Tibial nerve (tissue), 4 donors: Measurements from ENCODE around the gene SLC9A3. TPM values are rescaled to one million over a fixed set of nuclear protein-coding genes. Genes with fewer than 3 reads are reported as not detected.

Source experiments
- DNase-seq, 2 donors: peaks; one replicate each; pipeline ENCODE4 v3.0.0-alpha.2; 2019; ENCODE audit warnings: low spot score in 2 of 2
- H3K27ac ChIP-seq, 4 donors: fragments of 200-600 bp; sonication (generic) in 3 of 4; one replicate each; pipeline ENCODE4 v1.5.1; 2017 to 2019; ENCODE audit warnings: mild to moderate bottlenecking in 1 of 4
- H3K27me3 ChIP-seq, 2 donors: fragments of 200-600 bp; sonication (generic) in 1 of 2; one replicate each; pipeline versions ENCODE4 v1.5.1 to v1.6.0; 2017 to 2019
- H3K36me3 ChIP-seq, 3 donors: fragments of 200-600 bp; sonication (generic); one replicate each; pipeline ENCODE4 v1.5.1; 2018 to 2019
- H3K4me1 ChIP-seq, 4 donors: fragments of 200-600 bp; sonication (generic) in 3 of 4; one replicate each; pipeline ENCODE4 v1.5.1; 2017 to 2019
- H3K4me3 ChIP-seq, 4 donors: fragments of 200-600 bp; sonication (generic) in 3 of 4; one replicate each; pipeline ENCODE4 v1.5.1; 2017 to 2019; ENCODE audit warnings: mild to moderate bottlenecking in 1 of 4, moderate library complexity in 1 of 4
- H3K9me3 ChIP-seq, 4 donors: fragments of 200-600 bp; sonication (generic) in 3 of 4; one replicate each; pipeline ENCODE4 v1.5.1; 2017 to 2019
- EP300 ChIP-seq, 2 donors: sonication (generic); formaldehyde crosslinking; IDR thresholded peaks; one replicate each; pipeline ENCODE4 v1.6.1; 2017; ENCODE audit warnings: antibody characterized with exemption in 2 of 2, mild to moderate bottlenecking in 1 of 2
- POLR2A ChIP-seq, 2 donors: fragments of 450-650 bp; IDR thresholded peaks; one replicate each; pipeline ENCODE4 v1.6.1; 2017; ENCODE audit warnings: antibody characterized with exemption in 2 of 2, mild to moderate bottlenecking in 2 of 2, moderate library complexity in 2 of 2
- WGBS, 2 donors: methylation state at CpG; one replicate each; pipeline ENCODE4 v1.1.5; 2018; 5-methylcytosine and 5-hydroxymethylcytosine counted together
- total RNA-seq, 4 donors: library from RNA; depleted of rRNA; stranded (reverse); fragments of >200 nt; gene quantifications; one replicate each; pipeline ENCODE4 v1.1.0, GENCODE V29; 2016
- TF ChIP-seq, protein P1 (sequence below), 5 experiments: fragments of 200-600 bp in 3 of 5; fragments of 450-650 bp in 2 of 5; sonication (generic) in 3 of 5; IDR thresholded peaks; one replicate each; pipeline ENCODE4 v1.5.1; 2016 to 2019; ENCODE audit warnings: antibody characterized with exemption in 5 of 5, mild to moderate bottlenecking in 3 of 5, moderate library complexity in 2 of 5

The SLC9A3 gene
- total RNA-seq, 4 donors from 2014 or later: 11.4 to 32.7 (median 17.9) TPM

DNA sequence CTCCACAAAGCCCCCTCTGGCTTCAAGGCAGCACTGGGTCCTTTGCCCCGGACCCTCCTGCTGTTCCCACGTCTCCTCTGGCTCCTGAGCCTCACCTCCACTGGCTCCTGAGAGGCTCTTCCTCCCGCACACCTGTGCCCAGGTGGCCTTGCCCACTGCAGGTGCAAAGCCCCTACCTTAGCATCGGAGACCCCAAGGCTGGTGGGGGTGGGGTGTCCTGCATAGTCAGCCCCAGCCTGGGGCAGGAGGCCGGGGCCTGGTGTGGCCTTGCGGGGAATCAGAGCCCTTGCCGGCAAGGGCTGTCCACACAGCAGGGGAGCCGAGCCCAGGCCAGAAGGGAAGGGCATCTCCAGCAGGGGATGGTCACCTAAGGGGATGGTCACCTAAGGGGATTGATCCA, 46.6 kb upstream of the SLC9A3 start:
- H3K27me3 ChIP-seq: peaks cover 0 to 19% of the 10 kb centered on the region in 2 donors
- DNase-seq: no peak

DNA sequence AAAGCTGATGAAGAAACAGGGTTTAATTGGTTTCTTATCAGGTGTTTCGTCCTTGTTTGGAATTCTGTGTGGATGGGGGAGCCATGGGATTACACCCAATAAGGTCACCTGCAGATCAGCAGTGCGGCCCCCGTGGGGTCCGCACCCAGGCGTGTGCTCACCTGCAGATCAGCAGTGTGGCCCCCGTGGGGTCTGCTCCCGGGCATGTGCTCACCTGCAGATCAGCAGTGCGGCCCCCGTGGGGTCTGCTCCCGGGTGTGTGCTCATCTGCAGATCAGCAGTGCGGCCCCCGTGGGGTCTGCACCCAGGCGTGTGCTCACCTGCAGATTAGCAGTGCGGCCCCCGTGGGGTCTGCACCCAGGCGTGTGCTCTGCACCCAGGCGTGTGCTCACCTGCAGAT, 46.2 kb upstream of the SLC9A3 start:
- H3K4me3 ChIP-seq: no peak overlapping the region
- DNase-seq: no peak
- H3K27ac ChIP-seq: no peak overlapping the region
- peaks cover 0 to 14% (median 0%) of the 10 kb centered on the region in 4 donors for H3K9me3 ChIP-seq
- TF ChIP-seq POLR2A (IDR thresholded peaks at IDR 0.05) (no peak), EP300 (IDR thresholded peaks at IDR 0.05) (no peak)
- TF ChIP-seq, protein P1, sequence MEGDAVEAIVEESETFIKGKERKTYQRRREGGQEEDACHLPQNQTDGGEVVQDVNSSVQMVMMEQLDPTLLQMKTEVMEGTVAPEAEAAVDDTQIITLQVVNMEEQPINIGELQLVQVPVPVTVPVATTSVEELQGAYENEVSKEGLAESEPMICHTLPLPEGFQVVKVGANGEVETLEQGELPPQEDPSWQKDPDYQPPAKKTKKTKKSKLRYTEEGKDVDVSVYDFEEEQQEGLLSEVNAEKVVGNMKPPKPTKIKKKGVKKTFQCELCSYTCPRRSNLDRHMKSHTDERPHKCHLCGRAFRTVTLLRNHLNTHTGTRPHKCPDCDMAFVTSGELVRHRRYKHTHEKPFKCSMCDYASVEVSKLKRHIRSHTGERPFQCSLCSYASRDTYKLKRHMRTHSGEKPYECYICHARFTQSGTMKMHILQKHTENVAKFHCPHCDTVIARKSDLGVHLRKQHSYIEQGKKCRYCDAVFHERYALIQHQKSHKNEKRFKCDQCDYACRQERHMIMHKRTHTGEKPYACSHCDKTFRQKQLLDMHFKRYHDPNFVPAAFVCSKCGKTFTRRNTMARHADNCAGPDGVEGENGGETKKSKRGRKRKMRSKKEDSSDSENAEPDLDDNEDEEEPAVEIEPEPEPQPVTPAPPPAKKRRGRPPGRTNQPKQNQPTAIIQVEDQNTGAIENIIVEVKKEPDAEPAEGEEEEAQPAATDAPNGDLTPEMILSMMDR (IDR thresholded peaks at IDR 0.05): no peak
- H3K4me1 ChIP-seq: no peaks in the 10 kb centered on the region
- no peaks in the 10 kb centered on the region for H3K36me3 ChIP-seq
- H3K27me3 ChIP-seq: peaks cover 0 to 24% of the 10 kb centered on the region in 2 donors
- WGBS, 2 donors: 87 to 95% methylated on average over 14 to 16 of the region's 17 CpGs

More for the DNA sequence above, 46.6 kb upstream of the SLC9A3 start:
- Histone ChIP-seq H3K4me1 (no peaks in the 10 kb centered on the region), H3K4me3 (no peak overlapping the region), H3K9me3 (peaks cover 0 to 18% (median 0%) of the 10 kb centered on the region in 4 donors), H3K36me3 (no peaks in the 10 kb centered on the region), H3K27ac (no peak overlapping the region)
- 87 to 88% methylated on average over 8 of the region's 8 CpGs for WGBS, 2 donors
- TF ChIP-seq, protein P1 (IDR thresholded peaks at IDR 0.05): no peak
- TF ChIP-seq POLR2A (IDR thresholded peaks at IDR 0.05) (no peak), EP300 (IDR thresholded peaks at IDR 0.05) (no peak)

DNA sequence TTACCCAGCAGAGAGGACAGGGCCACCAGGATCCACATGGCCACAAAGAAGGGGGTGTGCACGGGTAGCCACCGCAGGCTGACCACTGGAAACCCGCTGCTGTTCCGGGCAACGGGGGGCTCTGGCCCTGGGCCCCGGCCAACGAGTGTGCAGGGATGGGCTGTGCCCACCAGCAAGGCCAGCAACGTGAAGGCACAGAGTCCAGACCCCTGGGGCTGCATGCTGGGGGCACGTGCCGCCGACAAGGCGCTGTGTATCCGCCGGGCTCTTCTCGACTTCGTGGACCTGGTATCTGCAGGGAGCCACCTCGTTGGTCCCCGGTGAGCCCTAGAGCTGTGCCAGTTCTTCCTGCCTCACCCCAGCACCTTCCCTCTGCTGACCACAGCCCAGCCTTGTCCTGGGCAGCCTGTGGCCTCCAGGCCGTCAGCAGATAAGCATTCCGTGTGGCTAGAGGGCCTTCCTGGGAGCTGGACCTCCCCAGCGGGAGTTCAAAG, 45.7 kb upstream of the SLC9A3 start:
- Histone ChIP-seq H3K27ac (no peak overlapping the region), H3K36me3 (no peaks in the 10 kb centered on the region), H3K4me3 (no peak overlapping the region), H3K27me3 (peaks cover 0 to 24% of the 10 kb centered on the region in 2 donors), H3K4me1 (no peaks in the 10 kb centered on the region), H3K9me3 (peaks cover 0 to 11% (median 0%) of the 10 kb centered on the region in 4 donors)
- 85 to 87% methylated on average over 12 to 21 of the region's 21 CpGs for WGBS, 2 donors
- no peak for DNase-seq
- TF ChIP-seq EP300 (IDR thresholded peaks at IDR 0.05) (no peak), POLR2A (IDR thresholded peaks at IDR 0.05) (no peak)
- TF ChIP-seq, protein P1 (IDR thresholded peaks at IDR 0.05): no peak

DNA sequence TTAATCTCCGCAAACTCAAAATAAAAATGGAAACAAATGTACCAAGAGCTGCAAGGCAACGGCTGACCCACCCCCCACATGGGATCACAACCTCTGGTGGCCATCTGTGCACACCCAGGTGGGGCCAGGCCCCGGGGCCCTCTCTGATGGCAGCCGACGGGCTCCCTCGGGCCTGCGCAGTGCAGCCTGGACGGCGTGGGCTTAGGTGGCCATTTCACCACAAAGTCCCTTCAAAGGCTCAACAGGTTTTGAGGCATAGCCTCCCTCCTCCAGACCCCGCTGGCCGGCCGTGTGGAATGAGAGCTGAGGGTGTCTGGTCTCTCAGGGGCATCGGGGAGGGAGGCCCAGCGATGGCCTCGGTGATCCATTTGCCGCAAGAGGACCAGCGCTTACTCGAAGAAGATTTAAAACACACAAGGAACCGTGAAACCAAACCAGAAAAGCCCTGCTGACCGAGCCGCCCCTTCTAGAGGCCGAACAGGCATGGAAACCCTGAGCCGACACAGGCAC, 45.2 kb upstream of the SLC9A3 start:
- DNase-seq: no peak
- 86 to 89% methylated on average over 20 to 23 of the region's 23 CpGs for WGBS, 2 donors
- Histone ChIP-seq H3K4me1 (no peaks in the 10 kb centered on the region), H3K4me3 (no peak overlapping the region), H3K27me3 (peaks cover 0 to 25% of the 10 kb centered on the region in 2 donors), H3K36me3 (no peaks in the 10 kb centered on the region), H3K9me3 (peaks cover 0 to 11% (median 0%) of the 10 kb centered on the region in 4 donors), H3K27ac (no peak overlapping the region)
- TF ChIP-seq POLR2A (IDR thresholded peaks at IDR 0.05) (no peak), EP300 (IDR thresholded peaks at IDR 0.05) (no peak)
- TF ChIP-seq, protein P1 (IDR thresholded peaks at IDR 0.05): no peak

DNA sequence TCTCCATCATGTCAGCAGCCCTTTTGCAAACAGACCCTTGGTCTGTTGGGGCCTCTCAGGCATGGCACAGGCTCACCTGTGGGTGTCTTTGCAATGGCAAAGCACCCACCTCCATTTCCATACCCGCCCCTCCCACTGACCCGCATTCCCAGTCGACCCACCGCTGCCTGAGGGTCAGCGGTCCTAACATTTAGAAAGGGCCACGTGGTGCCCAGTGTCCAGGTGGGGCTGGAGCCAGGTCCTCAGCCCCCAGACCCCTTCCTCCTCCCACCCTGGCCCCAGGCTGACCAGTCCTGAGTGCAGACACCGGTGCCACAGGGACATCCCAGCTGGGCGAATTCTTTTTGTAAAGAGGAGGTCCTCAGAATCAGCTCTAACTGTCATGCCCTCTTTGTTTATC, 44.6 kb upstream of the SLC9A3 start:
- H3K4me3 ChIP-seq: no peak overlapping the region
- DNase-seq: no peak
- peaks cover 0 to 11% (median 0%) of the 10 kb centered on the region in 4 donors for H3K9me3 ChIP-seq
- no peaks in the 10 kb centered on the region for H3K4me1 ChIP-seq
- 85 to 91% methylated on average over 8 of the region's 8 CpGs for WGBS, 2 donors
- TF ChIP-seq, protein P1 (IDR thresholded peaks at IDR 0.05): no peak
- no peak for TF ChIP-seq EP300 (IDR thresholded peaks at IDR 0.05)
- H3K27ac ChIP-seq: no peak overlapping the region
- H3K36me3 ChIP-seq: no peaks in the 10 kb centered on the region
- H3K27me3 ChIP-seq: peaks cover 0 to 26% of the 10 kb centered on the region in 2 donors
